Measurements from ENCODE around the gene SIRT3. TPM values are rescaled to one million over a fixed set of nuclear protein-coding genes. Genes with fewer than 3 reads are reported as not detected.

The SIRT3 gene
- total and polyA plus RNA-seq, 2 of the 13 experiments (the other 11 are each of a cell fraction or from before 2014, with no cell fraction given), result 15.1 to 18.2 TPM

DNA sequence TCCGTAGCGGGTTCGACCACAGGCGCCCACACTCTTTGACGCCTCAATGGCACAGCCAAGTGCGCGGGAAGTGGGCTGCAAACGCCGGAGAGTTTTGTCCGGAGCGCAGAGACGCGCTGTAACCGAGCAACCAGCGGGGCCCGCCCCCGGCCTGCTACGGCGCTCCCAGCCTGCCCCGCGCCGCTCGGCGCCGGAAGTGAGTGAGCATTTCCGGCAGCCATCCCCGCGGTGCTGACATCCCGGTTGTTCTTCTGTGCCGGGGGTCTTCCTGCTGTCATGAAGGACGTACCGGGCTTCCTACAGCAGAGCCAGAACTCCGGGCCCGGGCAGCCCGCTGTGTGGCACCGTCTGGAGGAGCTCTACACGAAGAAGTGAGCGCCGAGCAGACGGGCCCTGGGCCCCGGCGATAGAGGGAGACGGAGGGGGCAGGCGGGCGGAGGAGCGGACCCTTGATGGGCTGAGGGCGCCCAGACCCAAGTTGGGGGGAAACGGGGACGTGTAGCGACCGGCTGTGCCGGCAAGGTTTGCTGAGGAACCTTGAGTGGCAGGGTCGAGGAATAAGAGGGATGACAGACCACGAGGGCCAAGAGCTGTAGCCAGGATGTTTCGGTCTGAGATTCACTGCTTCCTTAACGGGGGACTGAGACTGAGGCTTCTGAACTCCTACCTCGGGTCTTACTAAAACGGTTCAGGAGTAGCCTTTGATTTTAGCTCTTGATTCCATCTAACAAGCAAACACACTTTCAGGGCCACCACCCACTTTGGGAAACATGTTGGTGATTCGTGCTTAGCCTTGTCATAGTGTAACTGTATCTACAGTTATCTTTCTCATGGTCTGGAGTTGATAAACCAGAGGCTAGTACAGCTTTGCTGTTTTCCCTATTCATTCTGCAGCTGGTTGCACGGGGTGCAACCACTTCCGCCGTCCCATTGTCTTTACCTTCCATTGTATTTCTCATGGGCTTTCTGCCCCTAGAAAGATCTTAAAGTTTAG is 929 bp upstream of the SIRT3 start, which contains the start of gene PSMD13 (continued):
- TF ChIP-seq SOX5 (CRISPR knock-in tag; IDR thresholded peaks at IDR 0.05; ENCODE audit: borderline replicate concordance) (peak; percentile 24; the same call in 1 of the 2 replicates), KAT8 (CRISPR knock-in tag; IDR thresholded peaks at IDR 0.05) (peak; percentile 96), ZNF160 (CRISPR knock-in tag; IDR thresholded peaks at IDR 0.05) (0 out of 2 replicates have a peak, but pooled peaks have one; percentile 42), ATRX (CRISPR knock-in tag; IDR thresholded peaks at IDR 0.05; ENCODE audit: borderline replicate concordance) (no peak), NR2F1 (CRISPR knock-in tag; IDR thresholded peaks at IDR 0.05) (no peak), ZNF777 (CRISPR knock-in tag; IDR thresholded peaks at IDR 0.05) (peak; percentile 38), ATF7-NPFF (CRISPR knock-in tag; IDR thresholded peaks at IDR 0.05; ENCODE audit: low read depth) (no peak), ZNF235 (CRISPR knock-in tag; IDR thresholded peaks at IDR 0.05; ENCODE audit: borderline replicate concordance) (peak; percentile 60; the same call in 1 of the 2 replicates), YEATS2 (CRISPR knock-in tag; IDR thresholded peaks at IDR 0.05; ENCODE audit: borderline replicate concordance) (peak; percentile 88), SPEN (CRISPR knock-in tag; IDR thresholded peaks at IDR 0.05; ENCODE audit: low read depth) (peak; percentile 60; the same call in 1 of the 2 replicates)
- TF ChIP-seq, protein P1, sequence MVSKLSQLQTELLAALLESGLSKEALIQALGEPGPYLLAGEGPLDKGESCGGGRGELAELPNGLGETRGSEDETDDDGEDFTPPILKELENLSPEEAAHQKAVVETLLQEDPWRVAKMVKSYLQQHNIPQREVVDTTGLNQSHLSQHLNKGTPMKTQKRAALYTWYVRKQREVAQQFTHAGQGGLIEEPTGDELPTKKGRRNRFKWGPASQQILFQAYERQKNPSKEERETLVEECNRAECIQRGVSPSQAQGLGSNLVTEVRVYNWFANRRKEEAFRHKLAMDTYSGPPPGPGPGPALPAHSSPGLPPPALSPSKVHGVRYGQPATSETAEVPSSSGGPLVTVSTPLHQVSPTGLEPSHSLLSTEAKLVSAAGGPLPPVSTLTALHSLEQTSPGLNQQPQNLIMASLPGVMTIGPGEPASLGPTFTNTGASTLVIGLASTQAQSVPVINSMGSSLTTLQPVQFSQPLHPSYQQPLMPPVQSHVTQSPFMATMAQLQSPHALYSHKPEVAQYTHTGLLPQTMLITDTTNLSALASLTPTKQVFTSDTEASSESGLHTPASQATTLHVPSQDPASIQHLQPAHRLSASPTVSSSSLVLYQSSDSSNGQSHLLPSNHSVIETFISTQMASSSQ (IDR thresholded peaks at IDR 0.05; ENCODE audit: low read depth), result no peak
- TF ChIP-seq, protein P1 (CRISPR knock-in tag; IDR thresholded peaks at IDR 0.05; ENCODE audit: borderline replicate concordance), result peak; percentile 25; the same call in 1 of the 2 replicates
- TF ChIP-seq, protein P2, sequence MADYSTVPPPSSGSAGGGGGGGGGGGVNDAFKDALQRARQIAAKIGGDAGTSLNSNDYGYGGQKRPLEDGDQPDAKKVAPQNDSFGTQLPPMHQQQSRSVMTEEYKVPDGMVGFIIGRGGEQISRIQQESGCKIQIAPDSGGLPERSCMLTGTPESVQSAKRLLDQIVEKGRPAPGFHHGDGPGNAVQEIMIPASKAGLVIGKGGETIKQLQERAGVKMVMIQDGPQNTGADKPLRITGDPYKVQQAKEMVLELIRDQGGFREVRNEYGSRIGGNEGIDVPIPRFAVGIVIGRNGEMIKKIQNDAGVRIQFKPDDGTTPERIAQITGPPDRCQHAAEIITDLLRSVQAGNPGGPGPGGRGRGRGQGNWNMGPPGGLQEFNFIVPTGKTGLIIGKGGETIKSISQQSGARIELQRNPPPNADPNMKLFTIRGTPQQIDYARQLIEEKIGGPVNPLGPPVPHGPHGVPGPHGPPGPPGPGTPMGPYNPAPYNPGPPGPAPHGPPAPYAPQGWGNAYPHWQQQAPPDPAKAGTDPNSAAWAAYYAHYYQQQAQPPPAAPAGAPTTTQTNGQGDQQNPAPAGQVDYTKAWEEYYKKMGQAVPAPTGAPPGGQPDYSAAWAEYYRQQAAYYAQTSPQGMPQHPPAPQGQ (CRISPR knock-in tag; IDR thresholded peaks at IDR 0.05; ENCODE audit: borderline replicate concordance), result no peak
- TF ChIP-seq, protein P3, sequence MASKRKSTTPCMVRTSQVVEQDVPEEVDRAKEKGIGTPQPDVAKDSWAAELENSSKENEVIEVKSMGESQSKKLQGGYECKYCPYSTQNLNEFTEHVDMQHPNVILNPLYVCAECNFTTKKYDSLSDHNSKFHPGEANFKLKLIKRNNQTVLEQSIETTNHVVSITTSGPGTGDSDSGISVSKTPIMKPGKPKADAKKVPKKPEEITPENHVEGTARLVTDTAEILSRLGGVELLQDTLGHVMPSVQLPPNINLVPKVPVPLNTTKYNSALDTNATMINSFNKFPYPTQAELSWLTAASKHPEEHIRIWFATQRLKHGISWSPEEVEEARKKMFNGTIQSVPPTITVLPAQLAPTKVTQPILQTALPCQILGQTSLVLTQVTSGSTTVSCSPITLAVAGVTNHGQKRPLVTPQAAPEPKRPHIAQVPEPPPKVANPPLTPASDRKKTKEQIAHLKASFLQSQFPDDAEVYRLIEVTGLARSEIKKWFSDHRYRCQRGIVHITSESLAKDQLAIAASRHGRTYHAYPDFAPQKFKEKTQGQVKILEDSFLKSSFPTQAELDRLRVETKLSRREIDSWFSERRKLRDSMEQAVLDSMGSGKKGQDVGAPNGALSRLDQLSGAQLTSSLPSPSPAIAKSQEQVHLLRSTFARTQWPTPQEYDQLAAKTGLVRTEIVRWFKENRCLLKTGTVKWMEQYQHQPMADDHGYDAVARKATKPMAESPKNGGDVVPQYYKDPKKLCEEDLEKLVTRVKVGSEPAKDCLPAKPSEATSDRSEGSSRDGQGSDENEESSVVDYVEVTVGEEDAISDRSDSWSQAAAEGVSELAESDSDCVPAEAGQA (IDR thresholded peaks at IDR 0.05; ENCODE audit: low read depth), result 0 out of 2 replicates have a peak, but pooled peaks have one; percentile 54
- TF ChIP-seq, protein P3 (CRISPR knock-in tag; IDR thresholded peaks at IDR 0.05; ENCODE audit: borderline replicate concordance), result 0 out of 2 replicates have a peak, but pooled peaks have one; percentile 74
